Measurements from ENCODE around the gene MARCO.
"Not testable (repeated sequence)": the region's sequence is repeated elsewhere in the genome, so short reads cannot be mapped to it uniquely, and the experiment has no call there.

Gene MARCO

GRCh38 chr2:118923371-118923770 is 18.6 kb upstream of the MARCO start:
- DNase-seq (ENCODE audit: low read depth) = no peak
- no peak overlapping the region for H3K4me3 ChIP-seq (ENCODE audit: low read depth, low read length)

- no peak for DNase-seq (ENCODE audit: low read depth)
- H3K4me3 ChIP-seq (ENCODE audit: low read depth, low read length) = no peak overlapping the region
These were observed 16.5 kb upstream of the MARCO start for GRCh38 chr2:118925476-118925875.

- no peak overlapping the region for H3K4me3 ChIP-seq (ENCODE audit: low read depth, low read length)
- no peak for DNase-seq (ENCODE audit: low read depth)
These were observed 16.0 kb upstream of the MARCO start for GRCh38 chr2:118925981-118926380.

- no peak for DNase-seq (ENCODE audit: low read depth)
- no peak overlapping the region for H3K4me3 ChIP-seq (ENCODE audit: low read depth, low read length)
These were observed 12.9 kb upstream of the MARCO start for GRCh38 chr2:118929059-118929458.

- no peak overlapping the region for H3K4me3 ChIP-seq (ENCODE audit: low read depth, low read length)
- DNase-seq (ENCODE audit: low read depth) = no peak
These were observed 9.0 kb upstream of the MARCO start for GRCh38 chr2:118932949-118933348.

GRCh38 chr2:118936306-118936705 is 5.7 kb upstream of the MARCO start:
- no peak overlapping the region for H3K4me3 ChIP-seq (ENCODE audit: low read depth, low read length)
- DNase-seq (ENCODE audit: low read depth) = no peak

- no peak overlapping the region for H3K4me3 ChIP-seq (ENCODE audit: low read depth, low read length)
- DNase-seq (ENCODE audit: low read depth) = no peak
These were observed 5.1 kb upstream of the MARCO start for GRCh38 chr2:118936936-118937335.

- DNase-seq (ENCODE audit: low read depth) = no peak
- H3K4me3 ChIP-seq (ENCODE audit: low read depth, low read length) = no peak overlapping the region
These were observed 4.2 kb upstream of the MARCO start for GRCh38 chr2:118937817-118938216.

- H3K4me3 ChIP-seq (ENCODE audit: low read depth, low read length) = no peak overlapping the region
- DNase-seq (ENCODE audit: low read depth) = no peak
These were observed 2.0 kb upstream of the MARCO start for GRCh38 chr2:118939994-118940393.

GRCh38 chr2:118940486-118941120 is 1.4 kb upstream of the MARCO start:
- DNase-seq (ENCODE audit: low read depth) = no peak
- H3K4me3 ChIP-seq (ENCODE audit: low read depth, low read length) = no peak overlapping the region

GRCh38 chr2:118943286-118943685 is 1.3 kb downstream of the MARCO start:
- DNase-seq (ENCODE audit: low read depth) = no peak
- no peak overlapping the region for H3K4me3 ChIP-seq (ENCODE audit: low read depth, low read length)

GRCh38 chr2:118945881-118946280 is 3.9 kb downstream of the MARCO start:
- DNase-seq (ENCODE audit: low read depth) = no peak
- H3K4me3 ChIP-seq (ENCODE audit: low read depth, low read length) = no peak overlapping the region

GRCh38 chr2:118948266-118948665 is 6.3 kb downstream of the MARCO start:
- not testable (repeated sequence) for H3K4me3 ChIP-seq (ENCODE audit: low read depth, low read length); DNase-seq (ENCODE audit: low read depth)

- DNase-seq (ENCODE audit: low read depth) = no peak
- no peak overlapping the region for H3K4me3 ChIP-seq (ENCODE audit: low read depth, low read length)
These were observed 12.5 kb downstream of the MARCO start for GRCh38 chr2:118954297-118955060.

GRCh38 chr2:118965737-118966136 is 23.7 kb downstream of the MARCO start:
- no peak overlapping the region for H3K4me3 ChIP-seq (ENCODE audit: low read depth, low read length)
- no peak for DNase-seq (ENCODE audit: low read depth)

GRCh38 chr2:118967124-118967880 is 25.3 kb downstream of the MARCO start:
- no peak overlapping the region for H3K4me3 ChIP-seq (ENCODE audit: low read depth, low read length)
- no peak for DNase-seq (ENCODE audit: low read depth)

- H3K4me3 ChIP-seq (ENCODE audit: low read depth, low read length) = no peak overlapping the region
- no peak for DNase-seq (ENCODE audit: low read depth)
These were observed 26.0 kb downstream of the MARCO start for GRCh38 chr2:118968042-118968441.

- no peak for DNase-seq (ENCODE audit: low read depth)
- no peak overlapping the region for H3K4me3 ChIP-seq (ENCODE audit: low read depth, low read length)
These were observed 27.2 kb downstream of the MARCO start for GRCh38 chr2:118968961-118969733.

- no peak for DNase-seq (ENCODE audit: low read depth)
- H3K4me3 ChIP-seq (ENCODE audit: low read depth, low read length) = no peak overlapping the region
These were observed 27.9 kb downstream of the MARCO start for GRCh38 chr2:118969734-118970395.
